HCT116 (cell line): ENCODE measurements around the gene TMIE. TPM values are rescaled to one million over a fixed set of nuclear protein-coding genes. Genes with fewer than 3 reads are reported as not detected.

ENCODE experiments used
- ATAC-seq: fragments of 200-7000 bp; cut with Tn5 transposase; 2 replicates; pipeline ENCODE4 v1.9.1; 2020; ENCODE audit warnings: mild to moderate bottlenecking, moderate library complexity
- BruUV-seq: library from RNA; stranded (reverse); fragments of 400-500 nt; replicated peaks from 2 replicates; lab custom pipeline; 2021; lab: Mats Ljungman, UMichigan
- CTCF ChIA-PET: fragments of 300-600 bp; sonication (Branson Sonifier 250); formaldehyde crosslinking; loops from one replicate; lab custom pipeline; 2021; ENCODE audit warnings: antibody characterized with exemption; lab: Charles Lee
- POLR2A ChIA-PET: fragments of 300-600, 350-600 bp; sonication (Branson Sonifier 250); formaldehyde crosslinking; loops from one replicate; lab custom pipeline; 2021; ENCODE audit warnings: antibody characterized with exemption; lab: Charles Lee
- RAD21 ChIA-PET, 2 experiments: fragments of 300-600 bp; sonication (Branson Sonifier 250); formaldehyde crosslinking; loops; one replicate each; lab custom pipeline; 2023; ENCODE audit warnings: low total read pairs in 2 of 2; ENCODE audit not compliant: uncharacterized antibody in 2 of 2, unreplicated experiment in 2 of 2, low non-redundant PET in 1 of 2; lab: Charles Lee
- DNase-seq: peaks from one replicate; pipeline ENCODE4 v3.0.0-alpha.2; 2010; ENCODE audit warnings: low read depth, low spot score
- H2AFZ ChIP-seq: fragments of 200-600 bp; shearing (Covaris generic), sonication (generic); 2 replicates; pipeline ENCODE4 v1.6.1; 2017; ENCODE audit warnings: low read depth, mixed run types, mixed read lengths, antibody characterized with exemption, low read length; ENCODE audit not compliant: poor library complexity, severe bottlenecking
- H3K27ac ChIP-seq: 2 replicates; pipeline ENCODE4 v1.5.1; 2012; ENCODE audit warnings: low read depth, low read length
- H3K27me3 ChIP-seq: fragments of 200-600 bp; sonication (generic); 2 replicates; pipeline ENCODE4 v1.6.1; 2016; ENCODE audit warnings: mixed run types, low read length, mixed read lengths; ENCODE audit not compliant: insufficient read depth
- H3K36me3 ChIP-seq, 2 experiments: fragments of 200-500 bp in 1 of 2; fragments of 200-600 bp in 1 of 2; sonication (Bioruptor generic) in 1 of 2; sonication (generic) in 1 of 2; 2 replicates each; pipeline versions ENCODE4 v1.5.1 to v1.6.1; 2014 to 2016; ENCODE audit warnings: low read length in 2 of 2, inconsistent platforms in 1 of 2, mixed read lengths in 1 of 2, mixed run types in 1 of 2; ENCODE audit not compliant: insufficient read depth in 2 of 2, control insufficient read depth in 1 of 2
- H3K4me1 ChIP-seq, 2 experiments: fragments of 200-600 bp in 1 of 2; sonication (generic) in 1 of 2; 2 replicates each; pipeline versions ENCODE4 v1.5.1 to v1.6.1; 2012 to 2017; ENCODE audit warnings: low read length in 2 of 2, inconsistent platforms in 1 of 2, mild to moderate bottlenecking in 1 of 2, mixed read lengths in 1 of 2, mixed run types in 1 of 2, moderate library complexity in 1 of 2; ENCODE audit not compliant: insufficient read depth in 2 of 2, control insufficient read depth in 1 of 2
- H3K4me2 ChIP-seq: fragments of 200-600 bp; sonication (generic); 2 replicates; pipeline ENCODE4 v1.6.1; 2017; ENCODE audit warnings: mixed run types, low read length, mixed read lengths
- H3K4me3 ChIP-seq, 2 experiments: fragments of 200-600 bp in 1 of 2; sonication (generic) in 1 of 2; replicated peaks in 1 of 2; 2 replicates each; pipeline ENCODE4 v1.5.1; 2011 to 2016; ENCODE audit warnings: low read length in 2 of 2, control low read depth in 1 of 2, low read depth in 1 of 2, mild to moderate bottlenecking in 1 of 2, mixed read lengths in 1 of 2, mixed run types in 1 of 2
- H3K79me2 ChIP-seq: fragments of 200-600 bp; sonication (generic); 2 replicates; pipeline ENCODE4 v1.6.1; 2017; ENCODE audit warnings: mild to moderate bottlenecking, mixed run types, low read length, moderate library complexity, mixed read lengths; ENCODE audit not compliant: insufficient read depth
- H3K9ac ChIP-seq: fragments of 200-600 bp; sonication (generic); 2 replicates; pipeline ENCODE4 v1.6.1; 2016; ENCODE audit warnings: low read length, mixed read lengths
- H3K9me2 ChIP-seq: fragments of 200-600 bp; sonication (generic), shearing (Covaris generic); 2 replicates; pipeline ENCODE4 v1.6.1; 2017; ENCODE audit warnings: mixed run types, mild to moderate bottlenecking, moderate library complexity; ENCODE audit not compliant: insufficient read depth
- H3K9me3 ChIP-seq, 2 experiments: fragments of 200-500 bp in 1 of 2; fragments of 200-600 bp in 1 of 2; sonication (Bioruptor generic) in 1 of 2; sonication (generic) in 1 of 2; 2 replicates each; pipeline ENCODE4 v1.6.1; 2014 to 2017; ENCODE audit warnings: low read length in 2 of 2, mixed read lengths in 2 of 2, inconsistent platforms in 1 of 2, low read depth in 1 of 2, mild to moderate bottlenecking in 1 of 2, mixed run types in 1 of 2, moderate library complexity in 1 of 2; ENCODE audit not compliant: control insufficient read depth in 1 of 2, insufficient read depth in 1 of 2
- H4K20me1 ChIP-seq: fragments of 200-600 bp; sonication (generic), shearing (Covaris generic); 2 replicates; pipeline ENCODE4 v1.6.1; 2017; ENCODE audit warnings: mixed run types, mild to moderate bottlenecking, moderate library complexity; ENCODE audit not compliant: insufficient read depth
- ATF3 ChIP-seq: IDR thresholded peaks from 2 replicates; pipeline ENCODE4 v1.6.1; 2012
- CBX3 ChIP-seq: IDR thresholded peaks from 2 replicates; pipeline ENCODE4 v1.6.1; 2012; ENCODE audit warnings: low read depth
- ELF1 ChIP-seq: IDR thresholded peaks from 2 replicates; pipeline ENCODE4 v1.6.1; 2012; ENCODE audit warnings: low read depth, borderline replicate concordance
- EZH2 ChIP-seq: fragments of 200-600 bp; sonication (generic); IDR thresholded peaks from 2 replicates; pipeline ENCODE4 v1.6.1; 2017; ENCODE audit warnings: antibody characterized with exemption, mixed run types
- FOSL1 ChIP-seq: IDR thresholded peaks from 2 replicates; pipeline ENCODE4 v1.6.1; 2012; ENCODE audit warnings: low read depth
- JUND ChIP-seq: IDR thresholded peaks from 2 replicates; pipeline ENCODE4 v1.6.1; 2012
- POLR2A ChIP-seq: IDR thresholded peaks from 2 replicates; pipeline ENCODE4 v1.7.0; 2011; ENCODE audit warnings: borderline replicate concordance; ENCODE audit not compliant: insufficient read depth, insufficient read length; ENCODE audit errors: extremely low read depth
- POLR2AphosphoS5 ChIP-seq: IDR thresholded peaks from 2 replicates; pipeline ENCODE4 v1.6.1; 2011; ENCODE audit warnings: mild to moderate bottlenecking, low read depth, low read length, moderate library complexity
- SIN3A ChIP-seq: IDR thresholded peaks from 2 replicates; pipeline ENCODE4 v1.6.1; 2012; ENCODE audit warnings: low read depth
- SP1 ChIP-seq: IDR thresholded peaks from 2 replicates; pipeline ENCODE4 v1.6.1; 2012; ENCODE audit warnings: low read depth
- TCF7L2 ChIP-seq: IDR thresholded peaks from 2 replicates; pipeline ENCODE4 v1.7.0; 2011; ENCODE audit warnings: borderline replicate concordance, inconsistent platforms; ENCODE audit not compliant: insufficient read depth, insufficient read length; ENCODE audit errors: extremely low read depth
- ZNF274 ChIP-seq: fragments of 200-500 bp; sonication (Bioruptor generic); IDR thresholded peaks from 2 replicates; pipeline ENCODE4 v1.6.1; 2014; ENCODE audit warnings: mild to moderate bottlenecking, low read depth, low read length, inconsistent platforms
- intact Hi-C: fragments of 100-400 bp; cut with micrococcal nuclease; formaldehyde crosslinking; loops from 2 replicates; pipeline ENCODE4 v1.10.0; 2022
- total RNA-seq: library from RNA; stranded (reverse); gene quantifications from one replicate; pipeline ENCODE4 v1.2.1, GENCODE V29; 2021; ENCODE audit not compliant: unreplicated experiment
- TF ChIP-seq, protein P1 (sequence below): IDR thresholded peaks from 2 replicates; pipeline ENCODE4 v1.6.1; 2011; ENCODE audit warnings: mild to moderate bottlenecking, low read length, moderate library complexity; ENCODE audit not compliant: insufficient replicate concordance; ENCODE audit errors: extremely low read depth
- TF ChIP-seq, protein P2 (sequence below): IDR thresholded peaks from 2 replicates; pipeline ENCODE4 v1.6.1; 2012; ENCODE audit warnings: low read depth
- TF ChIP-seq, protein P3 (sequence below): IDR thresholded peaks from 2 replicates; pipeline ENCODE4 v1.6.1; 2012

Gene TMIE
- total RNA-seq, 1 experiment from 2014 or later: 0.74 TPM

DNA sequence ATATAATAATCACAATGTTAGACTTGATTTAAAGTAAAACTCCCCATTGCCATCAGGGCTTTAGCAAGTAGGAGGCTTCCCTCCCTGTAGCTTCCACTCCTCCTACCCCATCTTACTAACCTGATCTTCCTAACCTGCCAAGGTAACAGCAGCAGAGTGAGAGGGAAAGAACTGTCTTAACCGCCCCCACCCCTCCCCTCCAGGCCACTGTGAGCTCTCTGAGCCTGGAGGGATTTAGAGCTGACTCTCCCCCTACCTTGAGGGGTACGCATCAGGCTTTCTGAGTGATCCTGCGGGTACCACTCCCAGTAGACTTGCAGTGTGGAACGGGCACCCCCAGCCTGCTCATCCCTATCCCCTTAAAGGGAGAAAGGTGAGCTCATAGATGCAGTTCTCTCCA lies 27.8 kb downstream of the TMIE start:
- intact Hi-C loops: no loop called here
- no peaks in the 10 kb centered on the region for H3K4me1 ChIP-seq
- no peaks in the 10 kb centered on the region for H3K79me2 ChIP-seq
- H3K27me3 ChIP-seq: no peaks in the 10 kb centered on the region
- ChIA-PET POLR2A (no interaction called here), RAD21 (no interaction called here), CTCF (interaction anchor here (1.1 kb wide), 1 partner anchor 8 kb away, joined by 4 read pairs; no protein-coding TSS in a partner anchor)
- no peak overlapping the region for H3K4me2 ChIP-seq
- H3K4me3 ChIP-seq: no peak overlapping the region
- H3K9me3 ChIP-seq: no peaks in the 10 kb centered on the region
- no TSS peak for BruUV-seq
- no peaks in the 10 kb centered on the region for H3K36me3 ChIP-seq
- H3K9me2 ChIP-seq: no peaks in the 10 kb centered on the region
- no peak overlapping the region for H3K9ac ChIP-seq
- DNase-seq: no peak
- no peaks in the 10 kb centered on the region for H4K20me1 ChIP-seq
- H2AFZ ChIP-seq: no peak overlapping the region
- TF ChIP-seq, protein P1, sequence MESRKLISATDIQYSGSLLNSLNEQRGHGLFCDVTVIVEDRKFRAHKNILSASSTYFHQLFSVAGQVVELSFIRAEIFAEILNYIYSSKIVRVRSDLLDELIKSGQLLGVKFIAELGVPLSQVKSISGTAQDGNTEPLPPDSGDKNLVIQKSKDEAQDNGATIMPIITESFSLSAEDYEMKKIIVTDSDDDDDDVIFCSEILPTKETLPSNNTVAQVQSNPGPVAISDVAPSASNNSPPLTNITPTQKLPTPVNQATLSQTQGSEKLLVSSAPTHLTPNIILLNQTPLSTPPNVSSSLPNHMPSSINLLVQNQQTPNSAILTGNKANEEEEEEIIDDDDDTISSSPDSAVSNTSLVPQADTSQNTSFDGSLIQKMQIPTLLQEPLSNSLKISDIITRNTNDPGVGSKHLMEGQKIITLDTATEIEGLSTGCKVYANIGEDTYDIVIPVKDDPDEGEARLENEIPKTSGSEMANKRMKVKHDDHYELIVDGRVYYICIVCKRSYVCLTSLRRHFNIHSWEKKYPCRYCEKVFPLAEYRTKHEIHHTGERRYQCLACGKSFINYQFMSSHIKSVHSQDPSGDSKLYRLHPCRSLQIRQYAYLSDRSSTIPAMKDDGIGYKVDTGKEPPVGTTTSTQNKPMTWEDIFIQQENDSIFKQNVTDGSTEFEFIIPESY: no peak
- no peak for TF ChIP-seq EZH2
- no peak for TF ChIP-seq ZNF274
- TF ChIP-seq POLR2A: no peak
- TF ChIP-seq, protein P2, sequence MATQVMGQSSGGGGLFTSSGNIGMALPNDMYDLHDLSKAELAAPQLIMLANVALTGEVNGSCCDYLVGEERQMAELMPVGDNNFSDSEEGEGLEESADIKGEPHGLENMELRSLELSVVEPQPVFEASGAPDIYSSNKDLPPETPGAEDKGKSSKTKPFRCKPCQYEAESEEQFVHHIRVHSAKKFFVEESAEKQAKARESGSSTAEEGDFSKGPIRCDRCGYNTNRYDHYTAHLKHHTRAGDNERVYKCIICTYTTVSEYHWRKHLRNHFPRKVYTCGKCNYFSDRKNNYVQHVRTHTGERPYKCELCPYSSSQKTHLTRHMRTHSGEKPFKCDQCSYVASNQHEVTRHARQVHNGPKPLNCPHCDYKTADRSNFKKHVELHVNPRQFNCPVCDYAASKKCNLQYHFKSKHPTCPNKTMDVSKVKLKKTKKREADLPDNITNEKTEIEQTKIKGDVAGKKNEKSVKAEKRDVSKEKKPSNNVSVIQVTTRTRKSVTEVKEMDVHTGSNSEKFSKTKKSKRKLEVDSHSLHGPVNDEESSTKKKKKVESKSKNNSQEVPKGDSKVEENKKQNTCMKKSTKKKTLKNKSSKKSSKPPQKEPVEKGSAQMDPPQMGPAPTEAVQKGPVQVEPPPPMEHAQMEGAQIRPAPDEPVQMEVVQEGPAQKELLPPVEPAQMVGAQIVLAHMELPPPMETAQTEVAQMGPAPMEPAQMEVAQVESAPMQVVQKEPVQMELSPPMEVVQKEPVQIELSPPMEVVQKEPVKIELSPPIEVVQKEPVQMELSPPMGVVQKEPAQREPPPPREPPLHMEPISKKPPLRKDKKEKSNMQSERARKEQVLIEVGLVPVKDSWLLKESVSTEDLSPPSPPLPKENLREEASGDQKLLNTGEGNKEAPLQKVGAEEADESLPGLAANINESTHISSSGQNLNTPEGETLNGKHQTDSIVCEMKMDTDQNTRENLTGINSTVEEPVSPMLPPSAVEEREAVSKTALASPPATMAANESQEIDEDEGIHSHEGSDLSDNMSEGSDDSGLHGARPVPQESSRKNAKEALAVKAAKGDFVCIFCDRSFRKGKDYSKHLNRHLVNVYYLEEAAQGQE: no peak
- TF ChIP-seq TCF7L2: no peak
- no peak for TF ChIP-seq POLR2AphosphoS5
- TF ChIP-seq, protein P3, sequence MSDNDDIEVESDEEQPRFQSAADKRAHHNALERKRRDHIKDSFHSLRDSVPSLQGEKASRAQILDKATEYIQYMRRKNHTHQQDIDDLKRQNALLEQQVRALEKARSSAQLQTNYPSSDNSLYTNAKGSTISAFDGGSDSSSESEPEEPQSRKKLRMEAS: no peak
- TF ChIP-seq JUND: no peak
- no peak for TF ChIP-seq SIN3A
- TF ChIP-seq SP1: no peak
- no peak for TF ChIP-seq ATF3
- no peak for TF ChIP-seq ELF1
- TF ChIP-seq CBX3: no peak
- TF ChIP-seq FOSL1: no peak
- H3K27ac ChIP-seq: no peak overlapping the region
- no peak for ATAC-seq
